DMS53 treated with DMSO at 0.1 percent for 48 hours (cell line): Measurements from ENCODE around the gene ARHGAP30.
"Not testable (repeated sequence)": the region's sequence is repeated elsewhere in the genome, so short reads cannot be mapped to it uniquely, and the experiment has no call there.

Source experiments
- DNase-seq: peaks from one replicate; lab custom pipeline; 2025; ENCODE audit not compliant: unreplicated experiment; lab: John Stamatoyannopoulos, UW

The ARHGAP30 gene

GRCh38 chr1:161045736-161046604 lies 23.7 kb downstream of the ARHGAP30 start, which contains the start of gene USF1:
USF1 (minus strand) TSS chr1:161045977; CDS start chr1:161043275, 2,702 bp downstream.
- peak; percentile 86 for DNase-seq

GRCh38 chr1:161044908-161045735 lies 24.6 kb downstream of the ARHGAP30 start:
- DNase-seq = peak; percentile 66

- no peak for DNase-seq
Observed at GRCh38 chr1:161044535-161044907, 25.2 kb downstream of the ARHGAP30 start.

- DNase-seq = no peak
Observed at GRCh38 chr1:161039546-161039945, 30.1 kb downstream of the ARHGAP30 start.

GRCh38 chr1:161039154-161039545 lies 30.5 kb downstream of the ARHGAP30 start:
- DNase-seq = no peak

GRCh38 chr1:161038523-161039153 lies 31.1 kb downstream of the ARHGAP30 start, which contains the start of gene TSTD1:
TSTD1 (minus strand) TSS chr1:161038964; CDS start chr1:161038889, 75 bp downstream.
- peak; percentile 73 for DNase-seq

GRCh38 chr1:161037661-161038522 lies 31.8 kb downstream of the ARHGAP30 start:
- peak; percentile 10 for DNase-seq

- DNase-seq = no peak
Observed at GRCh38 chr1:161033751-161034150, 35.9 kb downstream of the ARHGAP30 start.

GRCh38 chr1:161032409-161032808 lies 37.3 kb downstream of the ARHGAP30 start:
- DNase-seq = no peak

- no peak for DNase-seq
Observed at GRCh38 chr1:161031874-161032273, 37.8 kb downstream of the ARHGAP30 start.

- not testable (repeated sequence) for DNase-seq
Observed at GRCh38 chr1:161029466-161029865, 40.2 kb downstream of the ARHGAP30 start.

GRCh38 chr1:161026954-161027353 lies 42.7 kb downstream of the ARHGAP30 start:
- DNase-seq = not testable (repeated sequence)

GRCh38 chr1:161022432-161022831 lies 47.3 kb downstream of the ARHGAP30 start:
- not testable (repeated sequence) for DNase-seq

- DNase-seq = peak; percentile 71
Observed at GRCh38 chr1:161021970-161022353, 47.7 kb downstream of the ARHGAP30 start.

GRCh38 chr1:161021165-161021969 lies 48.3 kb downstream of the ARHGAP30 start:
- DNase-seq = peak; percentile 99

- DNase-seq = peak; percentile 62
Observed at GRCh38 chr1:161020509-161021164, 49.1 kb downstream of the ARHGAP30 start, which contains the start of gene F11R. F11R (minus strand) TSS chr1:161021152; CDS start chr1:161021073, 79 bp downstream.

GRCh38 chr1:161019751-161020495 lies 49.8 kb downstream of the ARHGAP30 start:
- DNase-seq = no peak

GRCh38 chr1:161019111-161019660 lies 50.5 kb downstream of the ARHGAP30 start:
- DNase-seq = not testable (repeated sequence)
